Measurements from ENCODE around the gene EIF2D. TPM values are rescaled to one million over a fixed set of nuclear protein-coding genes. Genes with fewer than 3 reads are reported as not detected.

Gene EIF2D
- total RNA-seq, 4 donors from 2014 or later = 19.1 to 106 (median 54.2) TPM

- no peak for DNase-seq
- no peaks in the 10 kb centered on the region for H3K27me3 ChIP-seq
- TF ChIP-seq CTCF (IDR thresholded peaks at IDR 0.05) (no peak), POLR2A (IDR thresholded peaks at IDR 0.05) (no peak)
- no peak overlapping the region for H3K4me3 ChIP-seq
- no peak overlapping the region for H3K27ac ChIP-seq
- intact Hi-C loops (cut with DNase I; ENCODE audit: low total_unique reads) = no loop called here
- no peaks in the 10 kb centered on the region for H3K4me1 ChIP-seq
- no peaks in the 10 kb centered on the region for H3K36me3 ChIP-seq
- H3K9me3 ChIP-seq = no peaks in the 10 kb centered on the region
These were observed 39.4 kb downstream of the EIF2D start for GRCh38 chr1:206572835-206573234.

GRCh38 chr1:206570529-206570928 lies 41.7 kb downstream of the EIF2D start:
- Histone ChIP-seq H3K27me3 (no peaks in the 10 kb centered on the region), H3K9me3 (no peaks in the 10 kb centered on the region), H3K4me1 (no peaks in the 10 kb centered on the region), H3K4me3 (no peak overlapping the region), H3K36me3 (no peaks in the 10 kb centered on the region), H3K27ac (no peak overlapping the region)
- no peak for DNase-seq
- intact Hi-C loops (cut with DNase I; ENCODE audit: low total_unique reads) = no loop called here
- no peak for TF ChIP-seq POLR2A (IDR thresholded peaks at IDR 0.05)
- TF ChIP-seq CTCF (IDR thresholded peaks at IDR 0.05) = no peak

DNA sequence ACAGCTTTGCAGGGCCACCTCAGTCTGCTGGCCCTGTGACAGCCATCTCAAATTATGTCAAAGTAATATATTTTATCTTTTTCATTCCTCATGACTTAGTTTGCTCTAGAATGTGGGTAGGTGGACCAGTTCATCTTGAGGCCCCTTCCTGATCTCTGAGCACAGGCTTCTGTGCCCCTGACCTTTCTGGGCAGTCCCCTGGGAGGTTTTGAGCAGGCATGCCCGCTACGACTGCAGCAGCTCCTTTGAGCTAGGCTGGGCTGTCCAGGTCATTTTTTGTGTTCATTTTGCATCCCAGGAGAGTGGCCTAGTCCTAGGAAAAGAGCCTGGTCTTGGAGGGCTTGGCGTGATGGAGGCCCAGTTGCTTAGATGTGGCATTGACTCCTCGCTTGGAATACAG lies 42.7 kb downstream of the EIF2D start:
- no peaks in the 10 kb centered on the region for H3K9me3 ChIP-seq
- no peaks in the 10 kb centered on the region for H3K4me1 ChIP-seq
- no peak for TF ChIP-seq CTCF (IDR thresholded peaks at IDR 0.05)
- no peak for TF ChIP-seq POLR2A (IDR thresholded peaks at IDR 0.05)
- no peak overlapping the region for H3K27ac ChIP-seq
- no peaks in the 10 kb centered on the region for H3K27me3 ChIP-seq
- intact Hi-C loops (cut with DNase I; ENCODE audit: low total_unique reads) = no loop called here
- H3K36me3 ChIP-seq = no peaks in the 10 kb centered on the region
- DNase-seq = no peak
- no peak overlapping the region for H3K4me3 ChIP-seq

DNA sequence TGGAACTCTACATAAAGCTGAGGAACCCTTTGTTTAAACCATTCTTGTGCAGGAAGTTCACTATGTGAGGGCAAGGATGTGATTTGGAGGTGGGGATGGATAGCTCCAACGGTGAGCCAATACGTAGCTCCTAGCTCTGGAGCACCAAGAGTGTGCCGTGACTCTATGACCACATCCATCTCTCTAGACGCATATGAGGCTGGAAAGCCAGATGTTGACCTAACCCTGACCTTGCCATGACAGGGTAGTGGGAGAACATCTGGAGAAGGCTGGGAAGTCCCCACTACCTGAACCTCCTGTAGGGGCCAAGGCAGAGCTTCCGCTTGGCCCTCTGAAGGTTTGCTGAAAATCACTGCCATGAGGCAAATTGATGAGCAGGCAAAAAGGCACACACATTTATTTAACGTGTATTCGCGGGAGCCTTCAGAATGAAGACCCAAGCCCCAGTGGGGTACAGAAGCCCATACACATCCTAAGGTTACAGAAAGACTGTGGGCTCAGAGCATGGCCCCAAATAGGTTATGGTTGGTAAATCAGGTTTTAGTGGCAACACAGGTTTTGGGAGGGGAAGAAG lies 43.4 kb downstream of the EIF2D start:
- H3K27ac ChIP-seq = no peak overlapping the region
- no peaks in the 10 kb centered on the region for H3K4me1 ChIP-seq
- intact Hi-C loops (cut with DNase I; ENCODE audit: low total_unique reads) = no loop called here
- no peak for DNase-seq
- H3K9me3 ChIP-seq = no peaks in the 10 kb centered on the region
- TF ChIP-seq POLR2A (IDR thresholded peaks at IDR 0.05) = no peak
- TF ChIP-seq CTCF (IDR thresholded peaks at IDR 0.05) = no peak
- no peaks in the 10 kb centered on the region for H3K36me3 ChIP-seq
- H3K4me3 ChIP-seq = no peak overlapping the region
- no peaks in the 10 kb centered on the region for H3K27me3 ChIP-seq

DNA sequence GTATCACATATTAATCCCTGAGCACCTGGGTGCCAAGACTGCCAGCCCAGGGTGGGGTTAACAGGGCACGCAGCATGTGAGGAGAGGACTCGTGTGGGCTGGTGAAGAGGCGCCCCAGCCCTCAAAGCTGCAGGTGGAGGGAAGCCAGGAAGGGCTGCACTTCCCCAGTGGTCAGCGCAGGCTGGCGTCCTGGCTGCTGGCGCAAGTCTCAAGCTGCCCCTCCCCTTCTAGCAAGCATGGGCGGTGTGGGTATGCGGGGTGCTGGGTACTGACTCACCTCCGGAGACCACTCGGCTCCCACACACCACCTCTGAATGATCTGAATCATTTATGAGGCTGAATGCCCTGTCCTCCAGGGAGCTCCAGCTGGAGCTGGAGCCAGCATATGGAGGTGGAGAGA lies 44.0 kb downstream of the EIF2D start:
- no peaks in the 10 kb centered on the region for H3K9me3 ChIP-seq
- DNase-seq = no peak
- TF ChIP-seq CTCF (IDR thresholded peaks at IDR 0.05) = no peak
- no peak for TF ChIP-seq POLR2A (IDR thresholded peaks at IDR 0.05)
- no peaks in the 10 kb centered on the region for H3K36me3 ChIP-seq
- H3K4me1 ChIP-seq = no peaks in the 10 kb centered on the region
- intact Hi-C loops (cut with DNase I; ENCODE audit: low total_unique reads) = no loop called here
- no peaks in the 10 kb centered on the region for H3K27me3 ChIP-seq
- H3K27ac ChIP-seq = no peak overlapping the region
- H3K4me3 ChIP-seq = no peak overlapping the region
